OCI-LY1 (cell line): ENCODE data around the gene TP53BP2.
"Not testable (repeated sequence)": the region's sequence is repeated elsewhere in the genome, so short reads cannot be mapped to it uniquely, and the experiment has no call there.

Source experiments
- H2AFZ ChIP-seq: fragments of 200-600 bp; sonication (generic), shearing (Covaris generic); 2 replicates; pipeline ENCODE4 v1.6.0; 2014; ENCODE audit warnings: antibody characterized with exemption, mild to moderate bottlenecking, low read length
- H3F3A ChIP-seq: fragments of 200-600 bp; sonication (generic), shearing (Covaris generic); 2 replicates; pipeline ENCODE4 v1.6.0; 2014; ENCODE audit warnings: mild to moderate bottlenecking, antibody characterized with exemption, low read length, moderate library complexity; ENCODE audit not compliant: insufficient read depth
- H3K27ac ChIP-seq: fragments of 200-600 bp; sonication (generic); 2 replicates; pipeline ENCODE4 v1.5.1; 2014; ENCODE audit warnings: low read length, mixed run types, mild to moderate bottlenecking, low read depth; ENCODE audit not compliant: poor library complexity, severe bottlenecking
- H3K27me3 ChIP-seq: fragments of 200-600 bp; sonication (generic); 2 replicates; pipeline ENCODE4 v1.6.0; 2014; ENCODE audit warnings: antibody characterized with exemption, mild to moderate bottlenecking, low read length, moderate library complexity; ENCODE audit not compliant: insufficient read depth
- H3K36me3 ChIP-seq: fragments of 200-600 bp; sonication (generic); 2 replicates; pipeline ENCODE4 v1.6.1; 2014; ENCODE audit warnings: mild to moderate bottlenecking, antibody characterized with exemption, low read length, moderate library complexity, mixed read lengths; ENCODE audit not compliant: insufficient read depth
- H3K4me1 ChIP-seq: fragments of 200-600 bp; sonication (generic); 2 replicates; pipeline ENCODE4 v1.5.1; 2014; ENCODE audit warnings: mild to moderate bottlenecking, low read length, moderate library complexity; ENCODE audit not compliant: insufficient read depth, severe bottlenecking
- H3K4me2 ChIP-seq: fragments of 200-600 bp; sonication (generic), shearing (Covaris generic); 2 replicates; pipeline ENCODE4 v1.6.1; 2014; ENCODE audit warnings: low read length
- H3K4me3 ChIP-seq: fragments of 200-600 bp; sonication (generic); 2 replicates; pipeline ENCODE4 v1.5.1; 2014; ENCODE audit warnings: low read length, low read depth, mild to moderate bottlenecking, mixed read lengths; ENCODE audit not compliant: poor library complexity, severe bottlenecking
- H3K79me2 ChIP-seq: fragments of 200-600 bp; shearing (Covaris generic); 2 replicates; pipeline ENCODE4 v1.6.1; 2016; ENCODE audit warnings: mixed run types, low read length, mixed read lengths; ENCODE audit not compliant: insufficient read depth
- H3K9ac ChIP-seq: fragments of 200-600 bp; sonication (generic), shearing (Covaris generic); 2 replicates; pipeline ENCODE4 v1.6.1; 2014; ENCODE audit warnings: mild to moderate bottlenecking, low read length, mixed read lengths
- H3K9me2 ChIP-seq: fragments of 200-600 bp; sonication (generic), shearing (Covaris generic); 2 replicates; pipeline ENCODE4 v1.6.1; 2014; ENCODE audit warnings: low read depth, mild to moderate bottlenecking, low read length, mixed read lengths
- H3K9me3 ChIP-seq: fragments of 200-600 bp; shearing (Covaris generic); 2 replicates; pipeline ENCODE4 v1.6.1; 2014; ENCODE audit warnings: low read length, mixed read lengths
- H4K20me1 ChIP-seq: fragments of 200-600 bp; sonication (generic), shearing (Covaris generic); 2 replicates; pipeline ENCODE4 v1.6.0; 2016; ENCODE audit warnings: mild to moderate bottlenecking, low read length; ENCODE audit not compliant: insufficient read depth
- EZH2 ChIP-seq: fragments of 200-600 bp; sonication (generic), shearing (Covaris generic); IDR thresholded peaks from 2 replicates; pipeline ENCODE4 v1.8.0; 2017; ENCODE audit warnings: borderline replicate concordance, mixed run types, mild to moderate bottlenecking, antibody characterized with exemption, low read length, moderate library complexity, mixed read lengths
- TF ChIP-seq, protein P1 (sequence below): fragments of 200-600 bp; sonication (generic), shearing (Covaris generic); IDR thresholded peaks from 2 replicates; pipeline ENCODE4 v1.5.1; 2017; ENCODE audit warnings: mild to moderate bottlenecking, antibody characterized with exemption, low read length, moderate library complexity, mixed read lengths

The TP53BP2 gene

GRCh38 chr1:223873044-223873443 is 27.3 kb upstream of the TP53BP2 start:
- no peaks in the 10 kb centered on the region for H3F3A ChIP-seq
- H3K27ac ChIP-seq, result no peak overlapping the region
- no peaks in the 10 kb centered on the region for H3K9me3 ChIP-seq
- no peak for TF ChIP-seq EZH2
- TF ChIP-seq, protein P1, sequence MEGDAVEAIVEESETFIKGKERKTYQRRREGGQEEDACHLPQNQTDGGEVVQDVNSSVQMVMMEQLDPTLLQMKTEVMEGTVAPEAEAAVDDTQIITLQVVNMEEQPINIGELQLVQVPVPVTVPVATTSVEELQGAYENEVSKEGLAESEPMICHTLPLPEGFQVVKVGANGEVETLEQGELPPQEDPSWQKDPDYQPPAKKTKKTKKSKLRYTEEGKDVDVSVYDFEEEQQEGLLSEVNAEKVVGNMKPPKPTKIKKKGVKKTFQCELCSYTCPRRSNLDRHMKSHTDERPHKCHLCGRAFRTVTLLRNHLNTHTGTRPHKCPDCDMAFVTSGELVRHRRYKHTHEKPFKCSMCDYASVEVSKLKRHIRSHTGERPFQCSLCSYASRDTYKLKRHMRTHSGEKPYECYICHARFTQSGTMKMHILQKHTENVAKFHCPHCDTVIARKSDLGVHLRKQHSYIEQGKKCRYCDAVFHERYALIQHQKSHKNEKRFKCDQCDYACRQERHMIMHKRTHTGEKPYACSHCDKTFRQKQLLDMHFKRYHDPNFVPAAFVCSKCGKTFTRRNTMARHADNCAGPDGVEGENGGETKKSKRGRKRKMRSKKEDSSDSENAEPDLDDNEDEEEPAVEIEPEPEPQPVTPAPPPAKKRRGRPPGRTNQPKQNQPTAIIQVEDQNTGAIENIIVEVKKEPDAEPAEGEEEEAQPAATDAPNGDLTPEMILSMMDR, result no peak
- no peak overlapping the region for H3K4me2 ChIP-seq
- no peaks in the 10 kb centered on the region for H3K4me1 ChIP-seq
- no peaks in the 10 kb centered on the region for H3K27me3 ChIP-seq
- no peaks in the 10 kb centered on the region for H3K9me2 ChIP-seq
- H3K4me3 ChIP-seq, result no peak overlapping the region
- H3K36me3 ChIP-seq, result no peaks in the 10 kb centered on the region
- H3K9ac ChIP-seq, result no peak overlapping the region
- H2AFZ ChIP-seq, result no peak overlapping the region
- no peaks in the 10 kb centered on the region for H3K79me2 ChIP-seq
- no peaks in the 10 kb centered on the region for H4K20me1 ChIP-seq

- Histone ChIP-seq H3K4me3 (no peak overlapping the region), H3K36me3 (no peaks in the 10 kb centered on the region), H3K27me3 (no peaks in the 10 kb centered on the region), H3K27ac (no peak overlapping the region), H3K9ac (no peak overlapping the region), H3F3A (no peaks in the 10 kb centered on the region), H3K4me1 (no peaks in the 10 kb centered on the region), H2AFZ (no peak overlapping the region), H4K20me1 (no peaks in the 10 kb centered on the region), H3K79me2 (no peaks in the 10 kb centered on the region), H3K9me2 (no peaks in the 10 kb centered on the region), H3K9me3 (no peaks in the 10 kb centered on the region), H3K4me2 (no peak overlapping the region)
- TF ChIP-seq, protein P1, result no peak
- TF ChIP-seq EZH2, result no peak
Observed at GRCh38 chr1:223872308-223872901, 26.7 kb upstream of the TP53BP2 start.

GRCh38 chr1:223870617-223871574 is 25.1 kb upstream of the TP53BP2 start:
- Histone ChIP-seq H3F3A (no peaks in the 10 kb centered on the region), H3K79me2 (no peaks in the 10 kb centered on the region), H4K20me1 (no peaks in the 10 kb centered on the region), H3K9me3 (no peaks in the 10 kb centered on the region), H3K27me3 (no peaks in the 10 kb centered on the region), H3K4me2 (no peak overlapping the region), H3K9me2 (no peaks in the 10 kb centered on the region), H3K4me1 (no peaks in the 10 kb centered on the region), H2AFZ (no peak overlapping the region), H3K36me3 (no peaks in the 10 kb centered on the region), H3K4me3 (no peak overlapping the region), H3K27ac (no peak overlapping the region), H3K9ac (no peak overlapping the region)
- TF ChIP-seq EZH2, result no peak
- TF ChIP-seq, protein P1, result no peak

GRCh38 chr1:223864599-223865368 is 19.0 kb upstream of the TP53BP2 start:
- not testable (repeated sequence) for H3K9me2 ChIP-seq, H3K4me1 ChIP-seq, H3K9me3 ChIP-seq, H3K4me2 ChIP-seq, H3F3A ChIP-seq, H3K27me3 ChIP-seq, H3K4me3 ChIP-seq, H2AFZ ChIP-seq, H3K27ac ChIP-seq, H3K79me2 ChIP-seq, H4K20me1 ChIP-seq, H3K9ac ChIP-seq, H3K36me3 ChIP-seq
